Measurements from ENCODE around the gene PADI2.

- TF ChIP-seq SUZ12 (IDR thresholded peaks at IDR 0.05) (no peak), NFRKB (IDR thresholded peaks at IDR 0.05) (no peak), ELF4 (IDR thresholded peaks at IDR 0.05) (no peak), SP1 (IDR thresholded peaks at IDR 0.05) (no peak), FOXM1 (IDR thresholded peaks at IDR 0.05; ENCODE audit: borderline replicate concordance) (no peak), TARDBP (IDR thresholded peaks at IDR 0.05) (no peak), HDGF (IDR thresholded peaks at IDR 0.05; ENCODE audit: borderline replicate concordance) (no peak), BHLHE40 (IDR thresholded peaks at IDR 0.05; ENCODE audit: borderline replicate concordance) (no peak), CTBP1 (IDR thresholded peaks at IDR 0.05; ENCODE audit: borderline replicate concordance) (no peak), FOXA1 (IDR thresholded peaks at IDR 0.05) (no peak), LEF1 (IDR thresholded peaks at IDR 0.05; ENCODE audit: borderline replicate concordance) (no peak)
Observed at GRCh38 chr1:17023573-17023972, 95.7 kb downstream of the PADI2 start.
